Measurements from ENCODE around the gene FBLN1.

Gene FBLN1, protein sequence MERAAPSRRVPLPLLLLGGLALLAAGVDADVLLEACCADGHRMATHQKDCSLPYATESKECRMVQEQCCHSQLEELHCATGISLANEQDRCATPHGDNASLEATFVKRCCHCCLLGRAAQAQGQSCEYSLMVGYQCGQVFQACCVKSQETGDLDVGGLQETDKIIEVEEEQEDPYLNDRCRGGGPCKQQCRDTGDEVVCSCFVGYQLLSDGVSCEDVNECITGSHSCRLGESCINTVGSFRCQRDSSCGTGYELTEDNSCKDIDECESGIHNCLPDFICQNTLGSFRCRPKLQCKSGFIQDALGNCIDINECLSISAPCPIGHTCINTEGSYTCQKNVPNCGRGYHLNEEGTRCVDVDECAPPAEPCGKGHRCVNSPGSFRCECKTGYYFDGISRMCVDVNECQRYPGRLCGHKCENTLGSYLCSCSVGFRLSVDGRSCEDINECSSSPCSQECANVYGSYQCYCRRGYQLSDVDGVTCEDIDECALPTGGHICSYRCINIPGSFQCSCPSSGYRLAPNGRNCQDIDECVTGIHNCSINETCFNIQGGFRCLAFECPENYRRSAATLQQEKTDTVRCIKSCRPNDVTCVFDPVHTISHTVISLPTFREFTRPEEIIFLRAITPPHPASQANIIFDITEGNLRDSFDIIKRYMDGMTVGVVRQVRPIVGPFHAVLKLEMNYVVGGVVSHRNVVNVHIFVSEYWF

DNA sequence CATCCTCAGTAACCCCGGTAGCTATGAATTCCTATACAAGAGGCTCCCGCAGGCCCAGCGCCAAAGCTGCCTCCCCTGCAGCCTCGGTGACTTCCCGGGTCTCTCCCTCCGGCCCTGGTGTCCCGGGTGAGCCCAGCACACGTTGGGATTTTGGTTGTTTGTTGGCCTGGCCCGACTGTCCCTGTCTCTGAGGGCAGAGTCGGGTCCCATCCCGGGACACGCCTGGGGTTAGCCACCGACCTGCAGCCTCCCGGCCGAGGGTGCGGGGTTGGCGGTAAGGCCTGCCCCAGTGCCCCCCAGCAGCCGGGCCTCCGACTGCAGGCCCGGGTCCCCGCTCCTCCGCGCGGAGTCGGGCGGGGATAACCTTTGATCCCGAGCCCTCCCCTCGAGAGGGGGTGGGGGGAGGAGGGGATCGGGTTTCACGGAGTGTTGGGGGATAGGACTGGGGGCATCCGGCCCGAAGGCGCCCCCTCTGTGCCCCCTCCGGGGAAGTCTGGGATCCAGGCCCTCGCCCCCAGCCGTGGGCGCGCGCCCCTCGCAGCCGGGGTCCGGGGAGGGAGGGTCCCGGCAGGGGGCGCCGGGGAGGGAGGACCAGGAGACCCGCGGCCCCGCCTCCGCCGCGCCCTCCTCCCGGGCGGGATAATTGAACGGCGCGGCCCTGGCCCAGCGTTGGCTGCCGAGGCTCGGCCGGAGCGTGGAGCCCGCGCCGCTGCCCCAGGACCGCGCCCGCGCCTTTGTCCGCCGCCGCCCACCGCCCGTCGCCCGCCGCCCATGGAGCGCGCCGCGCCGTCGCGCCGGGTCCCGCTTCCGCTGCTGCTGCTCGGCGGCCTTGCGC is at the start of gene FBLN1:
Gene FBLN1 (plus strand): TSS at position 669 of the 835 bp plus-strand sequence. CDS start 103 bp downstream, at position 772.
- TF ChIP-seq, protein P1, sequence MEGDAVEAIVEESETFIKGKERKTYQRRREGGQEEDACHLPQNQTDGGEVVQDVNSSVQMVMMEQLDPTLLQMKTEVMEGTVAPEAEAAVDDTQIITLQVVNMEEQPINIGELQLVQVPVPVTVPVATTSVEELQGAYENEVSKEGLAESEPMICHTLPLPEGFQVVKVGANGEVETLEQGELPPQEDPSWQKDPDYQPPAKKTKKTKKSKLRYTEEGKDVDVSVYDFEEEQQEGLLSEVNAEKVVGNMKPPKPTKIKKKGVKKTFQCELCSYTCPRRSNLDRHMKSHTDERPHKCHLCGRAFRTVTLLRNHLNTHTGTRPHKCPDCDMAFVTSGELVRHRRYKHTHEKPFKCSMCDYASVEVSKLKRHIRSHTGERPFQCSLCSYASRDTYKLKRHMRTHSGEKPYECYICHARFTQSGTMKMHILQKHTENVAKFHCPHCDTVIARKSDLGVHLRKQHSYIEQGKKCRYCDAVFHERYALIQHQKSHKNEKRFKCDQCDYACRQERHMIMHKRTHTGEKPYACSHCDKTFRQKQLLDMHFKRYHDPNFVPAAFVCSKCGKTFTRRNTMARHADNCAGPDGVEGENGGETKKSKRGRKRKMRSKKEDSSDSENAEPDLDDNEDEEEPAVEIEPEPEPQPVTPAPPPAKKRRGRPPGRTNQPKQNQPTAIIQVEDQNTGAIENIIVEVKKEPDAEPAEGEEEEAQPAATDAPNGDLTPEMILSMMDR (IDR thresholded peaks at IDR 0.05; ENCODE audit: borderline replicate concordance, insufficient read depth, low read depth, low read length), result no peak
- H3K4me3 ChIP-seq (ENCODE audit: low read depth, low read length), result no peak within 1 kb of the TSS

DNA sequence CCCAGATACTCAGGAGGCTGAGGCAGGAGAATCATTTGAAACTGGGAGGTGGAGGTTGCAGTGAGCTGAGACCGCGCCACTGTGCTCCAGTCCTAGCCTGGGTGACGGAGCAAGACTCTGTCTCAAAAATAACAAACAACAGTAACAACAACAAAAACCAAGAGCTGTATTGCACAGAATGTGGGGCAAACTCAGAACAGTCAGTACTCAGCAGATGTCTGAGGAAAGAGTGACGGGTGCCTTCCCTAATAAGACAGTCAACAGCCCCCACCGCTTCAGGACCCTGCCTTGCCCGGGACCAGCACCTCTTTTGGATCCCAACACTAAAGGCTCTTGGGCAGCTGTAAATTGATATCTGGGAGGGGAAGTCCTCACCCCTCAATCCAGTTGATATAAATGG is 48.9 kb upstream of the FBLN1 start:
- TF ChIP-seq, protein P1 (IDR thresholded peaks at IDR 0.05; ENCODE audit: borderline replicate concordance, insufficient read depth, low read depth, low read length), result no peak
- H3K4me3 ChIP-seq (ENCODE audit: low read depth, low read length), result no peak overlapping the region

DNA sequence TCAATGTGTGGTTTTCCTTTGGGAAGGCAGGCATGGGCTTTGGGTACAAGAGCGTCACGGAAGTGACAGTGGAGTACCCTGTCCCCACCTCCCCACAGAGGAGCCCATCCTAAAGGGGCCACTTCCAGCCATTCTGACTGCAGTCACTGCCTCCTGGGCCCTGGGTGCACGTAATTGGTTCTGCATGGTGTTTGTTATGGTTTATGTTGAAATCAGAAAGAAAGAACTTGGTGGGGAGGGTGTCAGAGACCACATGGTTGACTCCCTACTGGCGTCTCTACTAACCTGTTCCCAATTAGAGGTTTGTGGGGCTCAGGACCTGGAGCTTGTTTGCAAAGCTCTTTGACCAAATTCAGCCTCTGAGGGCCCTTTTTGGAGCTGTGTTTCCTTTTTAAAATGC is 48.4 kb upstream of the FBLN1 start:
- no peak overlapping the region for H3K4me3 ChIP-seq (ENCODE audit: low read depth, low read length)
- TF ChIP-seq, protein P1 (IDR thresholded peaks at IDR 0.05; ENCODE audit: borderline replicate concordance, insufficient read depth, low read depth, low read length), result no peak

DNA sequence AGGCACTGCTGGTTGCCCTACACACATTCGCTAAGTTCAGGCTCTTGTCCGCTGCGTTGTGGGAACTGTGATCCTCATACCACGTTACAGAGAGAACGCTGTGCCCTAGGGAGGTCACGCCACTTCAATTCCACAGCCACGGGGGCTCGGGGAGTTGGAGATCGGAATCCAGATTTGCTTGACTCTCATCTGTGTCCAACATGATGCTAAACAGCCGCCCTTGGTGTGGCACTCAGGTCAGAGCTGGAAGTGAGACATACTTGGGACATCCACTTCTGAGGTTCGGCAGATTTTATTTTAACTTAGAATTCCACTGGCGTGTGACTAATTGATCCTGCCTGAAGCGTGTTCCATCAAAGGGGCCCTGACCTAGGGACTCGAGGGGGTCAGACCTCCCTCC is 47.5 kb upstream of the FBLN1 start:
- no peak overlapping the region for H3K4me3 ChIP-seq (ENCODE audit: low read depth, low read length)
- TF ChIP-seq, protein P1 (IDR thresholded peaks at IDR 0.05; ENCODE audit: borderline replicate concordance, insufficient read depth, low read depth, low read length), result no peak

DNA sequence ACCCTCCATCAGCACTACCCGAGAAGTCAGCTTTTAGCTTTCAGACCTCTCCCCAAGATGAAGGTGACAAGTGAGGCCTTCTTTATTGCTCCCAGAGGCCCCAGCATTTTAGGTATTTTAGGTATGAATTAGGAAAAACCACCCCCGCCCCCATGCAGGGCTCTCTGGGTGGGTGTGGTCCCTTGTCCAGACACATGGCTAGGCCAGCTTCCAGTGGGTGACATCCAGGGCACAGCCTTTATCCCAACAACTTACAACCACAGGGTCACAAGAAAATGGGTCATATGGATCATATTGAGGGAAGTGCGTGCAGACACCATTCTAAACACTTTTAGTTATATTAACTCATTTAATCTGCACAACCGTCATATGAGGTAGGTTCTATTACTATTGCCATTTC is 47.1 kb upstream of the FBLN1 start:
- H3K4me3 ChIP-seq (ENCODE audit: low read depth, low read length), result no peak overlapping the region
- TF ChIP-seq, protein P1 (IDR thresholded peaks at IDR 0.05; ENCODE audit: borderline replicate concordance, insufficient read depth, low read depth, low read length), result no peak

DNA sequence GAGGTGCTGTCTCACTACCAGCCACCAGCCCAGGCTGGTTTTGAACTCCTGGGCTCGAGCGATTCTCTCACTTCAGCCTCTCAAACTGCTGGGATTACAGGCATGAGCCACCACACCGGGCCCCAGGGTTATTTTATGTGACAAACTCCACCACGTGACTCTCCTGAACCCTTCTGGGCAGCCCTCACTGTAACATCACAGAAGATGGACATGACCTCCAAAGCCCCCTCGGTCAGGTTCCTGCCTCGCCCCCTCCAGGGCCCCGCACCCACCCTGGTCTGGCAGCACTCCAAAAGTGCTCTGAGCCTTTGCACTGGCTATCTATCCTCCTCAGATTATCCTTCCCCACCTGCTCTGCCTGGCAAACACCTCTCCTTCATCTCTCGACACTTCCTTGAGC is 45.9 kb upstream of the FBLN1 start:
- TF ChIP-seq, protein P1 (IDR thresholded peaks at IDR 0.05; ENCODE audit: borderline replicate concordance, insufficient read depth, low read depth, low read length), result no peak
- no peak overlapping the region for H3K4me3 ChIP-seq (ENCODE audit: low read depth, low read length)

Data from GM12875 (cell line).